PC-3 (cell line): ENCODE measurements around the gene NOP14. TPM values are rescaled to one million over a fixed set of nuclear protein-coding genes. Genes with fewer than 3 reads are reported as not detected.

ENCODE experiments used
- ATAC-seq: fragments of 200-7000 bp; cut with Tn5 transposase; 2 replicates; pipeline ENCODE4 v1.9.1; 2020; ENCODE audit warnings: mild to moderate bottlenecking, moderate library complexity
- BruUV-seq: library from RNA; stranded (reverse); fragments of 400-500 nt; replicated peaks from 2 replicates; lab custom pipeline; 2021; lab: Mats Ljungman, UMichigan
- CTCF ChIA-PET: fragments of 300-600 bp; sonication (Branson Sonifier 250); formaldehyde crosslinking; loops from one replicate; lab custom pipeline; 2022; ENCODE audit warnings: antibody characterized with exemption; lab: Charles Lee
- POLR2A ChIA-PET: fragments of 300-600 bp; sonication (Branson Sonifier 250); formaldehyde crosslinking; loops from one replicate; lab custom pipeline; 2022; ENCODE audit warnings: antibody characterized with exemption; ENCODE audit not compliant: unreplicated experiment; lab: Charles Lee
- DNase-seq: peaks from one replicate; pipeline ENCODE4 v3.0.0-alpha.2; 2015
- H2AFZ ChIP-seq: fragments of 300-600 bp; sonication (generic); 2 replicates; pipeline ENCODE4 v1.6.0; 2016; ENCODE audit warnings: antibody characterized with exemption, low read length
- H3F3A ChIP-seq: fragments of 300-600 bp; sonication (generic); one replicate; pipeline ENCODE4 v1.6.0; 2017; ENCODE audit warnings: antibody characterized with exemption, low read length, control low read depth, mild to moderate bottlenecking; ENCODE audit not compliant: unreplicated experiment
- H3K27ac ChIP-seq: fragments of 300-600 bp; sonication (generic); 2 replicates; pipeline ENCODE4 v1.5.1; 2016; ENCODE audit warnings: mild to moderate bottlenecking, low read length
- H3K27me3 ChIP-seq: fragments of 300-600 bp; sonication (generic); 2 replicates; pipeline ENCODE4 v1.6.1; 2016; ENCODE audit warnings: low read length, mixed read lengths
- H3K36me3 ChIP-seq: fragments of 300-600 bp; sonication (generic); 2 replicates; pipeline ENCODE4 v1.6.1; 2016; ENCODE audit warnings: low read depth, mixed run types, low read length, mixed read lengths
- H3K4me1 ChIP-seq: fragments of 300-600 bp; sonication (generic); 2 replicates; pipeline ENCODE4 v1.5.1; 2016; ENCODE audit warnings: low read length; ENCODE audit not compliant: insufficient read depth
- H3K4me2 ChIP-seq: fragments of 300-600 bp; sonication (generic); 2 replicates; pipeline ENCODE4 v1.6.0; 2016; ENCODE audit warnings: low read length
- H3K4me3 ChIP-seq: fragments of 300-600 bp; sonication (generic); 2 replicates; pipeline ENCODE4 v1.5.1; 2016; ENCODE audit warnings: mild to moderate bottlenecking, low read length, mixed read lengths
- H3K79me2 ChIP-seq: fragments of 300-600 bp; sonication (generic); 2 replicates; pipeline ENCODE4 v1.6.1; 2017; ENCODE audit warnings: low read length, mixed read lengths
- H3K9ac ChIP-seq: fragments of 300-600 bp; sonication (generic); 2 replicates; pipeline ENCODE4 v1.6.0; 2016; ENCODE audit warnings: mild to moderate bottlenecking, low read length
- H3K9me2 ChIP-seq: fragments of 300-600 bp; sonication (generic); replicated peaks from 2 replicates; pipeline ENCODE4 v1.6.1; 2016; ENCODE audit warnings: mixed run types, low read length, mixed read lengths
- H3K9me3 ChIP-seq: fragments of 300-600 bp; sonication (generic); 2 replicates; pipeline ENCODE4 v1.6.1; 2016; ENCODE audit warnings: low read length, mixed read lengths
- H4K20me1 ChIP-seq: fragments of 300-600 bp; sonication (generic); 2 replicates; pipeline ENCODE4 v1.6.1; 2016; ENCODE audit warnings: low read length, mixed read lengths
- EZH2 ChIP-seq: fragments of 300-600 bp; sonication (generic); IDR thresholded peaks from one replicate; pipeline ENCODE4 v1.6.1; 2017; ENCODE audit warnings: antibody characterized with exemption, mild to moderate bottlenecking, low read length; ENCODE audit not compliant: unreplicated experiment
- EZH2phosphoT487 ChIP-seq: fragments of 300-600 bp; sonication (generic); IDR thresholded peaks from 2 replicates; pipeline ENCODE4 v1.6.1; 2018; ENCODE audit warnings: mild to moderate bottlenecking, antibody characterized with exemption, low read length, borderline replicate concordance
- intact Hi-C: fragments of 100-400 bp; cut with micrococcal nuclease; formaldehyde crosslinking; loops from 2 replicates; pipeline ENCODE4 v1.9.0; 2023
- total RNA-seq: library from RNA; depleted of rRNA; stranded (reverse); fragments of >200 nt; gene quantifications from 2 replicates; pipeline ENCODE4 v1.2.3, GENCODE V29; 2014
- TF ChIP-seq, protein P1 (sequence below): fragments of 300-600 bp; sonication (generic); conservative IDR thresholded peaks from 2 replicates; pipeline ENCODE4 v1.5.1; 2017; ENCODE audit warnings: antibody characterized with exemption, low read depth, mild to moderate bottlenecking, low read length

Gene NOP14
- total RNA-seq, 1 experiment from 2014 or later = 26.0 TPM

DNA sequence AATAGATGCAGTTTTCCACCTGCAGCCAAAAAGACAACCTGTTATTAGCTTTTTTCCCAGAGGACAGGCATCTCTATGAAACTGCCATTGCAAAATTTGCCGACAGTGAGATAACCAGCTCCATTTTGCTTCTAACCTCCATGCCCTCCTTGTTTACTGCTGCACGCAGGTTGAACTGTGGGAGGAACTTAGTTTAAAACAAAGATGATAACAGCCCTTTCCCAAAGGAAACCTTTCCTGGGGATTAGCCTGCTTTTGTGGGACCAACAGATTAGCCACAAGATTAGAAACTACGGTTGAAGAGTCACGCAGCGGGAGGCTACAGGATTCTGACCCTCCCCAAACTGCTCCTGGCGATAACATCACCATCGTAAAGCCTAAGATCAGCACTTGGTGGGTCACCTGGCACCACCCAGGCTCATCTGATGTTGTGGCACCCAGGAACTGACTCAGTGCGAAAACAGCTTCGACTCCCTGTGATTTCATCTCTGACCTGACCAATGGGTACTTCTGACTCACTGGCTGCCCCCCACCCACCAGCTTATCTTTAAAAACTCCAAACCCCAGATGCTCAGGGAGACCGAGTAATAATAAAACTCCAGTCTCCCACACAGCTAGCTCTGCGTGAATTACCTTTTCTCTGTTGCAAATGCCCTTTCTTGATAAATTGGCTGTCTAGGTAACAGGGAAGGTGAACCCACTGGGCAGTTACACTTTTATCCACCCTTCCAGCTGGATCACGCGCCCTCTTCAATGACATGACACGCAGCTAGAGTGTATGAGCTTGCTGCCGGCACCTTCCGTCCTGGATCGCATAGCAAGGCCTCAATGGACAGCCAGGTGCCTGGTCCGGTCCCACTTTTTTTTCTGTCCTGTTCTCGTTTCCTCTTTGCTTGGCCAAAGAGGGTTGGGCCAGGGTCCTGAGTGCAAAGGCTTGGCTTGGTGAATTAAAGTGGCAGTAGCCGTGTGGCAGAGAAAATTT is 27.2 kb downstream of the NOP14 start:
- no peaks in the 10 kb centered on the region for H3K27me3 ChIP-seq
- peaks cover 36% of the 10 kb centered on the region for H3K4me1 ChIP-seq
- peaks cover 17% of the 10 kb centered on the region for H3K36me3 ChIP-seq
- H2AFZ ChIP-seq = no peak overlapping the region
- peak overlapping the region; percentile 99 for H3K9ac ChIP-seq
- H3K9me3 ChIP-seq = no peaks in the 10 kb centered on the region
- peak overlapping the region; percentile 92 for H3K27ac ChIP-seq
- ATAC-seq (peak; percentile 48), DNase-seq (peak; percentile 88)
- H3K79me2 ChIP-seq = peaks cover 23% of the 10 kb centered on the region
- TF ChIP-seq, protein P1, sequence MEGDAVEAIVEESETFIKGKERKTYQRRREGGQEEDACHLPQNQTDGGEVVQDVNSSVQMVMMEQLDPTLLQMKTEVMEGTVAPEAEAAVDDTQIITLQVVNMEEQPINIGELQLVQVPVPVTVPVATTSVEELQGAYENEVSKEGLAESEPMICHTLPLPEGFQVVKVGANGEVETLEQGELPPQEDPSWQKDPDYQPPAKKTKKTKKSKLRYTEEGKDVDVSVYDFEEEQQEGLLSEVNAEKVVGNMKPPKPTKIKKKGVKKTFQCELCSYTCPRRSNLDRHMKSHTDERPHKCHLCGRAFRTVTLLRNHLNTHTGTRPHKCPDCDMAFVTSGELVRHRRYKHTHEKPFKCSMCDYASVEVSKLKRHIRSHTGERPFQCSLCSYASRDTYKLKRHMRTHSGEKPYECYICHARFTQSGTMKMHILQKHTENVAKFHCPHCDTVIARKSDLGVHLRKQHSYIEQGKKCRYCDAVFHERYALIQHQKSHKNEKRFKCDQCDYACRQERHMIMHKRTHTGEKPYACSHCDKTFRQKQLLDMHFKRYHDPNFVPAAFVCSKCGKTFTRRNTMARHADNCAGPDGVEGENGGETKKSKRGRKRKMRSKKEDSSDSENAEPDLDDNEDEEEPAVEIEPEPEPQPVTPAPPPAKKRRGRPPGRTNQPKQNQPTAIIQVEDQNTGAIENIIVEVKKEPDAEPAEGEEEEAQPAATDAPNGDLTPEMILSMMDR = no peak
- TF ChIP-seq EZH2phosphoT487 (no peak), EZH2 (no peak)
- peaks cover 2% of the 10 kb centered on the region; the same call in 1 of the 2 replicates for H4K20me1 ChIP-seq
- peak overlapping the region; percentile 90 for H3K4me2 ChIP-seq
- H3K9me2 ChIP-seq = no peaks in the 10 kb centered on the region
- intact Hi-C loops = no loop called here
- CTCF ChIA-PET = interaction anchor here (0.7 kb wide), 1 partner anchor 29 kb away, joined by 3 read pairs; no protein-coding TSS in a partner anchor
- peak overlapping the region; percentile 98 for H3K4me3 ChIP-seq
- BruUV-seq = TSS peak; percentile 86
- POLR2A ChIA-PET = interaction anchor here (0.6 kb wide), 2 partner anchors 118 to 748 kb away, joined by 3 read pairs; no protein-coding TSS in a partner anchor
- H3F3A ChIP-seq = peaks cover 5% of the 10 kb centered on the region

DNA sequence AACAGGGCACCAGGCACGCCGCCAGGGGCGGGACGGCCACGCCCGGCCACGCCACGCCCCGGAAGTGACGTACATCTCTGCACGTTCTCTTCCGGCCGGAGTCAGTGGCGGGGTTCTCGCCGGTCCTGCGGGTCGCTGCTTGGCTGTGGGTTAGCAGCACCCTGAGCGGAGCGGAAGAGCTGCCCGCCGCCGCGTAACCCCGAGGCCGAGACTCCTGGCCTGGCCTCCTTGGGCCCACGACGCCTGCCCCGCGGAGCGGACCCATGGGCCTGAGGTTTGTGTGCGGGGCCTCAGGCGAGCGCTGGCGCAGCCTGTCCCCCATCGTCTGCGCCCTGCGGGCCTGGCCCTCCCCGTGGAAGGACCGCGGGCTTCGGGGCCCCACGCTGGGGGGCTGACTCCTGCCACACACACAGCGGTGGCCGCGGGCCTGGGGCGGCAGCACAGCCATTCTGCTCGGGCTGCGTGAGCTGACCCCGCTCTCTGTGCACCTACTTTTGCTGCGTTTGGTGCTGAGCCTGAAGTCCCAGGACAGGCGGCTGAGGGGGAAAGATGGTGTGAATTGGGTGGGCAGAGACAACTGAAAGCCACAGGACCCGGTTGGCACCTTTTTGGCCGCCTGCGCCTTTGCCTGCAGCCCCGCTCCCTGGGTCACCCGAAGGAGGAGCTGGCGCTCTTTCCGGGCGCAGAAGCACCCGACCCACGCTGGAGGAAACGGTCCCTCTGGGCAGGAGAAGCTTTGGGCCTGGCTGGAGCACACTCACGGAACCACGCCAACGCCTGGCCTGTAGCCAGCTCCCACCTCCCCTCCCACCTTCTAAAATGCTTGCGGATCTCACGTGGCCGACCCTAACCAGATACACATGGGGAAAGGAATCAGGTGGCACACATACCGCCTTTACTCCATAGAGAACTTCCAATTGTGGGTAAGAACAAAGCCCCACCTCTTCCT is 28.1 kb downstream of the NOP14 start:
- Histone ChIP-seq H3K9ac (peak overlapping the region; percentile 99), H3K4me2 (peak overlapping the region; percentile 90), H3K9me2 (no peaks in the 10 kb centered on the region), H3K36me3 (peaks cover 16% of the 10 kb centered on the region), H4K20me1 (peaks cover 2% of the 10 kb centered on the region; the same call in 1 of the 2 replicates), H3K4me1 (peaks cover 36% of the 10 kb centered on the region), H3K27ac (peak overlapping the region; percentile 92), H3K4me3 (peak overlapping the region; percentile 98), H2AFZ (peak overlapping the region; percentile 9; the same call in 1 of the 2 replicates), H3F3A (peaks cover 5% of the 10 kb centered on the region), H3K9me3 (no peaks in the 10 kb centered on the region), H3K27me3 (no peaks in the 10 kb centered on the region), H3K79me2 (peaks cover 23% of the 10 kb centered on the region)
- intact Hi-C loops = no loop called here
- POLR2A ChIA-PET = interaction anchor here (0.6 kb wide), 2 partner anchors 117 to 747 kb away, joined by 3 read pairs; no protein-coding TSS in a partner anchor
- CTCF ChIA-PET = interaction anchor here (0.7 kb wide), 1 partner anchor 30 kb away, joined by 3 read pairs; no protein-coding TSS in a partner anchor
- no TSS peak for BruUV-seq
- DNase-seq (peak; percentile 89), ATAC-seq (peak; percentile 16)
- TF ChIP-seq, protein P1 = no peak
- TF ChIP-seq EZH2phosphoT487 (no peak), EZH2 (no peak)
